ENCODE results near the gene LARP4B. TPM values are rescaled to one million over a fixed set of nuclear protein-coding genes. Genes with fewer than 3 reads are reported as not detected.

LARP4B gene
- total RNA-seq, 1 donor from 2014 or later, result 33.1 TPM

GRCh38 chr10:970311-971149 lies 39.0 kb upstream of the LARP4B start:
- Mint-ChIP-seq H3K9me3 (peaks cover 7% of the 10 kb centered on the region), H3K36me3 (no peaks in the 10 kb centered on the region), H3K4me3 (no peak overlapping the region), H3K27ac (no peak overlapping the region), H3K27me3 (ENCODE audit: insufficient read depth, low read depth) (peaks cover 3% of the 10 kb centered on the region), H3K4me1 (peaks cover 18% of the 10 kb centered on the region)
- no peak overlapping the region for H3K4me3 ChIP-seq
- H3F3A ChIP-seq (ENCODE audit: low read depth), result no peaks in the 10 kb centered on the region
- H3K79me2 ChIP-seq (ENCODE audit: low read depth), result no peaks in the 10 kb centered on the region
- H3K9me3 ChIP-seq (ENCODE audit: low read depth), result no peaks in the 10 kb centered on the region
- H3K4me1 ChIP-seq, result peaks cover 5% of the 10 kb centered on the region
- no peak for DNase-seq (ENCODE audit: low spot score)
- H3K27ac ChIP-seq, result no peak overlapping the region
- H3K27me3 ChIP-seq, result no peaks in the 10 kb centered on the region
- no peak overlapping the region for H3K9ac ChIP-seq
- H4K20me1 ChIP-seq (ENCODE audit: low read depth), result no peaks in the 10 kb centered on the region
- no peaks in the 10 kb centered on the region for H3K36me3 ChIP-seq
- TF ChIP-seq EZH2 (IDR thresholded peaks at IDR 0.05), result no peak
- TF ChIP-seq, protein P1, sequence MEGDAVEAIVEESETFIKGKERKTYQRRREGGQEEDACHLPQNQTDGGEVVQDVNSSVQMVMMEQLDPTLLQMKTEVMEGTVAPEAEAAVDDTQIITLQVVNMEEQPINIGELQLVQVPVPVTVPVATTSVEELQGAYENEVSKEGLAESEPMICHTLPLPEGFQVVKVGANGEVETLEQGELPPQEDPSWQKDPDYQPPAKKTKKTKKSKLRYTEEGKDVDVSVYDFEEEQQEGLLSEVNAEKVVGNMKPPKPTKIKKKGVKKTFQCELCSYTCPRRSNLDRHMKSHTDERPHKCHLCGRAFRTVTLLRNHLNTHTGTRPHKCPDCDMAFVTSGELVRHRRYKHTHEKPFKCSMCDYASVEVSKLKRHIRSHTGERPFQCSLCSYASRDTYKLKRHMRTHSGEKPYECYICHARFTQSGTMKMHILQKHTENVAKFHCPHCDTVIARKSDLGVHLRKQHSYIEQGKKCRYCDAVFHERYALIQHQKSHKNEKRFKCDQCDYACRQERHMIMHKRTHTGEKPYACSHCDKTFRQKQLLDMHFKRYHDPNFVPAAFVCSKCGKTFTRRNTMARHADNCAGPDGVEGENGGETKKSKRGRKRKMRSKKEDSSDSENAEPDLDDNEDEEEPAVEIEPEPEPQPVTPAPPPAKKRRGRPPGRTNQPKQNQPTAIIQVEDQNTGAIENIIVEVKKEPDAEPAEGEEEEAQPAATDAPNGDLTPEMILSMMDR (IDR thresholded peaks at IDR 0.05), result no peak
- TF ChIP-seq EZH2phosphoT487 (IDR thresholded peaks at IDR 0.05), result no peak
- H3K4me2 ChIP-seq, result no peak overlapping the region
- no peak overlapping the region for H2AFZ ChIP-seq (replicated peaks)

DNA sequence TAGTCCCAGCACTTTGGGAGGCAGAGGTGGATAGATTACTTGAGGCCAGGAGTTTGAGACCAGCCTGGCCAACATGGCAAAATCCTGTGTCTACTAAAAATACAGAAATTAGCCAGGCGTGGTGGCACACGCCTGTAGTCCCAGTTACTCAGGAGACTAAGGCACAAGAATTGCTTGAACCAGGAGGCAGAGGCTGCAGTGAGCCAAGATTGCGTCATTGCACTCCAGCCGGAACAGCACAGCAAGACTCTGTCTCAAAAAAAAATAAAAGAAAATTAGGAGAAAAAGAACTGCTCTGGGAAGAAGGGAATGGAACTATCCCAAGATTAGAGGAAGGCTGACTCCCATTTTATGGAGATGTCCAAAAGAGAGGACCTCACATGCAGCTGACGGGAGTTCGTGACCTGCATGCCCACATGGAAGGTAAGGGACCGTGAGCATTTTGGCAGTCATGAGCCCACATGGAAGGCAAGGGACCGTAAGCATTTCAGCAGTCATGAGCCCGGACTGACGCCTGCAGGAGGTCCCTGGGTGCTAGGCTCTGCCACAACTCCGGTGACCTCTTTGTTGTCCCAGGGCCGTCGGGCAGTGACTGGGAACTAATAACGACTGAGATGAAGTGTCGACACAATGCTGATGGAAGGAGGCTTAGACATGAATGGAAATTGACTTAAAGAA lies 38.1 kb upstream of the LARP4B start:
- Mint-ChIP-seq H3K36me3 (no peaks in the 10 kb centered on the region), H3K9me3 (peaks cover 7% of the 10 kb centered on the region), H3K4me1 (peaks cover 18% of the 10 kb centered on the region), H3K27me3 (ENCODE audit: insufficient read depth, low read depth) (peaks cover 3% of the 10 kb centered on the region), H3K27ac (no peak overlapping the region), H3K4me3 (peak overlapping the region; percentile 41)
- Histone ChIP-seq H3F3A (ENCODE audit: low read depth) (no peaks in the 10 kb centered on the region), H3K4me2 (no peak overlapping the region), H3K79me2 (ENCODE audit: low read depth) (no peaks in the 10 kb centered on the region), H3K9me3 (ENCODE audit: low read depth) (no peaks in the 10 kb centered on the region), H3K27ac (no peak overlapping the region), H3K27me3 (no peaks in the 10 kb centered on the region), H3K4me3 (no peak overlapping the region), H2AFZ (replicated peaks) (no peak overlapping the region), H3K36me3 (no peaks in the 10 kb centered on the region), H3K9ac (no peak overlapping the region), H3K4me1 (peaks cover 5% of the 10 kb centered on the region), H4K20me1 (ENCODE audit: low read depth) (no peaks in the 10 kb centered on the region)
- no peak for DNase-seq (ENCODE audit: low spot score)
- no peak for TF ChIP-seq EZH2phosphoT487 (IDR thresholded peaks at IDR 0.05)
- TF ChIP-seq, protein P1 (IDR thresholded peaks at IDR 0.05), result no peak
- TF ChIP-seq EZH2 (IDR thresholded peaks at IDR 0.05), result no peak

- H3K9me3 ChIP-seq (ENCODE audit: low read depth), result no peaks in the 10 kb centered on the region
These were observed 37.2 kb upstream of the LARP4B start for GRCh38 chr10:968546-969199.

More at GRCh38 chr10:968546-969199, 37.2 kb upstream of the LARP4B start:
- Mint-ChIP-seq H3K36me3 (no peaks in the 10 kb centered on the region), H3K4me1 (peaks cover 15% of the 10 kb centered on the region), H3K27ac (peak overlapping the region; percentile 8), H3K4me3 (no peak overlapping the region), H3K9me3 (peaks cover 7% of the 10 kb centered on the region), H3K27me3 (ENCODE audit: insufficient read depth, low read depth) (peaks cover 3% of the 10 kb centered on the region)
- Histone ChIP-seq H3K27ac (no peak overlapping the region), H3F3A (ENCODE audit: low read depth) (no peaks in the 10 kb centered on the region), H4K20me1 (ENCODE audit: low read depth) (no peaks in the 10 kb centered on the region), H3K4me2 (no peak overlapping the region), H3K4me3 (no peak overlapping the region), H3K9ac (no peak overlapping the region), H3K4me1 (peaks cover 5% of the 10 kb centered on the region), H3K27me3 (no peaks in the 10 kb centered on the region), H3K79me2 (ENCODE audit: low read depth) (no peaks in the 10 kb centered on the region), H2AFZ (replicated peaks) (no peak overlapping the region), H3K36me3 (no peaks in the 10 kb centered on the region)
- no peak for TF ChIP-seq EZH2phosphoT487 (IDR thresholded peaks at IDR 0.05)
- TF ChIP-seq EZH2 (IDR thresholded peaks at IDR 0.05), result no peak
- TF ChIP-seq, protein P1 (IDR thresholded peaks at IDR 0.05), result no peak
- no peak for DNase-seq (ENCODE audit: low spot score)

All from neural progenitor cell (in vitro differentiated cells).